ENCODE data around the gene PCK1. TPM values are rescaled to one million over a fixed set of nuclear protein-coding genes. Genes with fewer than 3 reads are reported as not detected.

The PCK1 gene
- total RNA-seq, 1 donor from 2014 or later: not detected

GRCh38 chr20:57564180-57564802 lies 3.4 kb downstream of the PCK1 start:
- TF ChIP-seq CTCF (conservative IDR thresholded peaks at IDR 0.05): no peak
- Mint-ChIP-seq H3K36me3 (ENCODE audit: low read depth) (no peaks in the 10 kb centered on the region), H3K9me3 (no peaks in the 10 kb centered on the region), H3K27ac (ENCODE audit: unreplicated experiment) (no peak overlapping the region), H3K4me1 (peaks cover 3% of the 10 kb centered on the region), H3K4me3 (no peak overlapping the region), H3K27me3 (ENCODE audit: low read depth) (peaks cover 6% of the 10 kb centered on the region)
- no peak for DNase-seq (ENCODE audit: low read depth, low spot score)

- Mint-ChIP-seq H3K4me3 (no peak overlapping the region), H3K4me1 (peaks cover 3% of the 10 kb centered on the region), H3K27me3 (ENCODE audit: low read depth) (peaks cover 3% of the 10 kb centered on the region), H3K36me3 (ENCODE audit: low read depth) (no peaks in the 10 kb centered on the region), H3K27ac (ENCODE audit: unreplicated experiment) (no peak overlapping the region), H3K9me3 (no peaks in the 10 kb centered on the region)
- no peak for DNase-seq (ENCODE audit: low read depth, low spot score)
- no peak for TF ChIP-seq CTCF (conservative IDR thresholded peaks at IDR 0.05)
Measured at GRCh38 chr20:57564951-57565642, 4.2 kb downstream of the PCK1 start.

GRCh38 chr20:57566399-57566798 lies 5.5 kb downstream of the PCK1 start:
- Mint-ChIP-seq H3K9me3 (peaks cover 3% of the 10 kb centered on the region), H3K27me3 (ENCODE audit: low read depth) (peaks cover 3% of the 10 kb centered on the region), H3K4me3 (no peak overlapping the region), H3K36me3 (ENCODE audit: low read depth) (no peaks in the 10 kb centered on the region), H3K27ac (ENCODE audit: unreplicated experiment) (no peak overlapping the region), H3K4me1 (peaks cover 8% of the 10 kb centered on the region)
- DNase-seq (ENCODE audit: low read depth, low spot score): no peak
- no peak for TF ChIP-seq CTCF (conservative IDR thresholded peaks at IDR 0.05)

GRCh38 chr20:57566803-57567459 lies 6.0 kb downstream of the PCK1 start:
- TF ChIP-seq CTCF (conservative IDR thresholded peaks at IDR 0.05): no peak
- H3K4me1 Mint-ChIP-seq: peaks cover 8% of the 10 kb centered on the region
- peaks cover 3% of the 10 kb centered on the region for H3K9me3 Mint-ChIP-seq
- no peak for DNase-seq (ENCODE audit: low read depth, low spot score)
- no peaks in the 10 kb centered on the region for H3K36me3 Mint-ChIP-seq (ENCODE audit: low read depth)
- peaks cover 3% of the 10 kb centered on the region for H3K27me3 Mint-ChIP-seq (ENCODE audit: low read depth)
- no peak overlapping the region for H3K4me3 Mint-ChIP-seq
- H3K27ac Mint-ChIP-seq (ENCODE audit: unreplicated experiment): no peak overlapping the region

GRCh38 chr20:57567471-57568079 lies 6.7 kb downstream of the PCK1 start:
- no peaks in the 10 kb centered on the region for H3K36me3 Mint-ChIP-seq (ENCODE audit: low read depth)
- H3K27ac Mint-ChIP-seq (ENCODE audit: unreplicated experiment): no peak overlapping the region
- no peak for TF ChIP-seq CTCF (conservative IDR thresholded peaks at IDR 0.05)
- DNase-seq (ENCODE audit: low read depth, low spot score): no peak
- H3K4me1 Mint-ChIP-seq: peaks cover 8% of the 10 kb centered on the region
- H3K9me3 Mint-ChIP-seq: peaks cover 3% of the 10 kb centered on the region
- no peak overlapping the region for H3K4me3 Mint-ChIP-seq
- peaks cover 3% of the 10 kb centered on the region for H3K27me3 Mint-ChIP-seq (ENCODE audit: low read depth)

All from neural crest cell (in vitro differentiated cells).